ENCODE measurements around the gene MICAL1.
A peak's percentile ranks its signal among the peaks of the same experiment; 100 is the strongest.

MICAL1 gene

DNA sequence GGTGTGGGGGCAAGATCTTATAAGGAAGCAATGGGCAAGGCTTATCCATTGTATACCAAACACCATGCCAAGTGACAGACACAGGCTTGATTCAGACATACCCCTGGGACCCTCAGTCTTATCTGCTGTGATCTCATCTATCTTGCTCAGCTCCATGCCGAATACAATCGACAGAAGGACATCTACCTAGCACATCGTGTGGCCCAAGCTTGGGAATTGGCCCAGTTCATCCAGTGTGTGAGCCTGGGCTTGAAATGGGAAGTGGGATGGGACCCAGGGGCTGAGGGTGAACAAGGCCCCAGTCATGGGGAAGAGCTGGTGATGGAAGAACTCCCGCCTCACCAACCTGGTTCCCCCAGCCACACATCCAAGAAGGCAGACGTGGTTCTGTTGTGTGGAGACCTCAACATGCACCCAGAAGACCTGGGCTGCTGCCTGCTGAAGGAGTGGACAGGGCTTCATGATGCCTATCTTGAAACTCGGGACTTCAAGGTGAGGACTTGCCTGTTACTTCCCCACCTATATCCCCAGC is 13.1 kb downstream of the MICAL1 start:
- TF ChIP-seq YY1 (IDR thresholded peaks at IDR 0.05; ENCODE audit: low read depth) (no peak), RAD21 (IDR thresholded peaks at IDR 0.05; ENCODE audit: low read depth) (no peak)

DNA sequence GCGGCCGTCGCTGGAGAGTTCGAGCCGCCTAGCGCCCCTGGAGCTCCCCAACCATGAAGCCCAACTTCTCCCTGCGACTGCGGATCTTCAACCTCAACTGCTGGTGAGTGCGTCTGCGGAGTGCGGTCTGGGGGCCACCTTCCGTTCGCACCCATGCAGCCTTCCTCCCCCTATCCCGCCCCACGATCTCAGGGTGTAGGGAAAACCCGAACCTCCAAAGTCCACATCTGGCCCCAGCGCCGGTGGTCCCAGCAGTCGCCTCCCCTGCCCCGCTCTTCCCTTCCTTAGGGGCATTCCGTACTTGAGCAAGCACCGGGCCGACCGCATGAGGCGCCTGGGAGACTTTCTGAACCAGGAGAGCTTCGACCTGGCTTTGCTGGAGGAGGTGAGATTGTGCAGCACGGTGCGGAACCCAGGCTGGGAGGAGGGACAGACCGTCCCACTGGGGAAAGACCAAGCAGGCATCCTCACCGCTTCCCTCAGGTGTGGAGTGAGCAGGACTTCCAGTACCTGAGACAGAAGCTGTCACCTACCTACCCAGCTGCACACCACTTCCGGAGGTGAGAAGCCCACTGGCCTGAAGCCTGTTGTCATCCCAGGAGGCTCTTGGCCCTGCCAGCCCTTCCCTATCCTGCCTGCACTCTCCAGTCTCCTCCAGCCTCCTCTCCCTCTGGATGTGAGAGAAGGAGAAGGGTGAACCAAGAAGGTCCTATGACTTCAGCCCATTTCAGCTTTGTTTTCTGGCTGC is 14.3 kb downstream of the MICAL1 start:
- TF ChIP-seq ZBTB7A (IDR thresholded peaks at IDR 0.05; ENCODE audit: low read depth), result no peak
- TF ChIP-seq MAX (IDR thresholded peaks at IDR 0.05), result peak; percentile 7; the same call in 1 of the 2 replicates

- peak; percentile 82 for TF ChIP-seq YY1 (IDR thresholded peaks at IDR 0.05; ENCODE audit: low read depth)
- TF ChIP-seq ZBTB7A (IDR thresholded peaks at IDR 0.05; ENCODE audit: low read depth), result peak; percentile 44; the same call in 1 of the 2 replicates
- TF ChIP-seq EGR1 (IDR thresholded peaks at IDR 0.05), result peak; percentile 51
- TF ChIP-seq TCF12 (IDR thresholded peaks at IDR 0.05; ENCODE audit: low read depth), result no peak; the same call in 1 of the 2 replicates
- TF ChIP-seq EP300 (IDR thresholded peaks at IDR 0.05; ENCODE audit: borderline replicate concordance), result no peak
- TF ChIP-seq FOXM1 (IDR thresholded peaks at IDR 0.05; ENCODE audit: borderline replicate concordance, low read depth), result no peak
- TF ChIP-seq TAF1 (IDR thresholded peaks at IDR 0.05; ENCODE audit: low read depth), result peak; percentile 45; the same call in 1 of the 2 replicates
- TF ChIP-seq USF1 (IDR thresholded peaks at IDR 0.05), result no peak
- peak; percentile 92 for TF ChIP-seq MAX (IDR thresholded peaks at IDR 0.05)
- TF ChIP-seq TEAD4 (IDR thresholded peaks at IDR 0.05), result no peak
- TF ChIP-seq CEBPB (IDR thresholded peaks at IDR 0.05), result no peak
- TF ChIP-seq NFIC (IDR thresholded peaks at IDR 0.05), result 0 out of 2 replicates have a peak, but pooled peaks have one; percentile 17
- peak; percentile 17; the same call in 1 of the 2 replicates for TF ChIP-seq CREB1 (IDR thresholded peaks at IDR 0.05; ENCODE audit: low read depth)
- 0 out of 2 replicates have a peak, but pooled peaks have one; percentile 1 for TF ChIP-seq RAD21 (IDR thresholded peaks at IDR 0.05; ENCODE audit: low read depth)
- TF ChIP-seq, protein P1, sequence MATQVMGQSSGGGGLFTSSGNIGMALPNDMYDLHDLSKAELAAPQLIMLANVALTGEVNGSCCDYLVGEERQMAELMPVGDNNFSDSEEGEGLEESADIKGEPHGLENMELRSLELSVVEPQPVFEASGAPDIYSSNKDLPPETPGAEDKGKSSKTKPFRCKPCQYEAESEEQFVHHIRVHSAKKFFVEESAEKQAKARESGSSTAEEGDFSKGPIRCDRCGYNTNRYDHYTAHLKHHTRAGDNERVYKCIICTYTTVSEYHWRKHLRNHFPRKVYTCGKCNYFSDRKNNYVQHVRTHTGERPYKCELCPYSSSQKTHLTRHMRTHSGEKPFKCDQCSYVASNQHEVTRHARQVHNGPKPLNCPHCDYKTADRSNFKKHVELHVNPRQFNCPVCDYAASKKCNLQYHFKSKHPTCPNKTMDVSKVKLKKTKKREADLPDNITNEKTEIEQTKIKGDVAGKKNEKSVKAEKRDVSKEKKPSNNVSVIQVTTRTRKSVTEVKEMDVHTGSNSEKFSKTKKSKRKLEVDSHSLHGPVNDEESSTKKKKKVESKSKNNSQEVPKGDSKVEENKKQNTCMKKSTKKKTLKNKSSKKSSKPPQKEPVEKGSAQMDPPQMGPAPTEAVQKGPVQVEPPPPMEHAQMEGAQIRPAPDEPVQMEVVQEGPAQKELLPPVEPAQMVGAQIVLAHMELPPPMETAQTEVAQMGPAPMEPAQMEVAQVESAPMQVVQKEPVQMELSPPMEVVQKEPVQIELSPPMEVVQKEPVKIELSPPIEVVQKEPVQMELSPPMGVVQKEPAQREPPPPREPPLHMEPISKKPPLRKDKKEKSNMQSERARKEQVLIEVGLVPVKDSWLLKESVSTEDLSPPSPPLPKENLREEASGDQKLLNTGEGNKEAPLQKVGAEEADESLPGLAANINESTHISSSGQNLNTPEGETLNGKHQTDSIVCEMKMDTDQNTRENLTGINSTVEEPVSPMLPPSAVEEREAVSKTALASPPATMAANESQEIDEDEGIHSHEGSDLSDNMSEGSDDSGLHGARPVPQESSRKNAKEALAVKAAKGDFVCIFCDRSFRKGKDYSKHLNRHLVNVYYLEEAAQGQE (IDR thresholded peaks at IDR 0.05; ENCODE audit: low read depth), result no peak
Measured at GRCh38 chr6:109440331-109441068, 15.1 kb downstream of the MICAL1 start, which contains the start of the genes PPIL6 and SMPD2. PPIL6 (minus strand) TSS chr6:109440628; CDS start chr6:109440590, 38 bp downstream. SMPD2 (plus strand) TSS chr6:109440724; CDS start chr6:109441122, 398 bp downstream.

DNA sequence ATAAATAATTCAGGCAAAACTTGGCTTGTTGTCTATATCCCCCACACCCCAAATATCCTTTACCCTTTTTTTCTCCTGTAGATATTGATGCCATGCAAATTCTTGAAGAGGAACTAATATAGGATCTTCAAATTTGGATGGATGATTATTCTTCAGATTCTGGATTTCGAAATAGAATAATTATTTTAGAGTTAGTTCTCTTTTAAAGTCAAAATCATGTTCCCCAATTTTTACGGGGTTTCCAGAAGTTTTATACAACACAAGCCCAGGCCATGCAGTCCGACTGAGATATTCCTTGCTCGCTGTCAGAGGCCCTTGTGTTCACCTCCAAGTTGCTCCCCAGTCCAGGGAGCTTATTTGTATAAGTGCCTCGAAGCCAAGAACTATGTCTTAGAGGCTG is 19.5 kb downstream of the MICAL1 start:
- TF ChIP-seq CEBPB (IDR thresholded peaks at IDR 0.05) (no peak), CREB1 (IDR thresholded peaks at IDR 0.05; ENCODE audit: low read depth) (no peak), EP300 (IDR thresholded peaks at IDR 0.05; ENCODE audit: borderline replicate concordance) (no peak), TEAD4 (IDR thresholded peaks at IDR 0.05) (no peak), RAD21 (IDR thresholded peaks at IDR 0.05; ENCODE audit: low read depth) (no peak), ZBTB7A (IDR thresholded peaks at IDR 0.05; ENCODE audit: low read depth) (no peak)
- TF ChIP-seq, protein P1 (IDR thresholded peaks at IDR 0.05; ENCODE audit: low read depth), result no peak

- TF ChIP-seq CREB1 (IDR thresholded peaks at IDR 0.05; ENCODE audit: low read depth), result no peak
Measured at GRCh38 chr6:109434456-109434855, 21.1 kb downstream of the MICAL1 start.

DNA sequence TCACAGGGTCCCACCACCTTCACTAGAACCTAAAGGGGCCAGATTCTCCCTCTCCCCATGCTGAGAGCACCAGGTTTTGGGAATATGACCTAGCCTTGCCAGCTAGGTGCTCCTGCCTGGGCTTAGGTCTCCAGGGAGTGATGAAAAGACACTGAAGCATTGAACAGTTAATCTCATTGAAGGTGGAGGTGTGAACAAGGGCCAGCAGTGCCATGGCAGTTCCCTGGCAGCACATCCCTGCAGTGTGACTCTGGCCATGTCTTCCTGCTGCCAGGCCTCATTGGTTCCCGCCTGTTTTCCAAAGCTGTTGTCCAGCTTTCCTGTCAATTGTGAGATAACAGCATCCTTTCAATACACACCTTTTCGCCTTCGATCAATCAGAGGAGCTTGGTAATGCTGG is 26.1 kb downstream of the MICAL1 start:
- no peak for TF ChIP-seq NFIC (IDR thresholded peaks at IDR 0.05)
- no peak for TF ChIP-seq TCF12 (IDR thresholded peaks at IDR 0.05; ENCODE audit: low read depth)
- no peak for TF ChIP-seq EP300 (IDR thresholded peaks at IDR 0.05; ENCODE audit: borderline replicate concordance)
- no peak for TF ChIP-seq FOXM1 (IDR thresholded peaks at IDR 0.05; ENCODE audit: borderline replicate concordance, low read depth)
- no peak for TF ChIP-seq RAD21 (IDR thresholded peaks at IDR 0.05; ENCODE audit: low read depth)
- TF ChIP-seq, protein P1 (IDR thresholded peaks at IDR 0.05; ENCODE audit: low read depth), result no peak
- TF ChIP-seq TEAD4 (IDR thresholded peaks at IDR 0.05), result no peak
- TF ChIP-seq CEBPB (IDR thresholded peaks at IDR 0.05), result no peak
- no peak for TF ChIP-seq TAF1 (IDR thresholded peaks at IDR 0.05; ENCODE audit: low read depth)
- no peak for TF ChIP-seq ZBTB7A (IDR thresholded peaks at IDR 0.05; ENCODE audit: low read depth)
- no peak for TF ChIP-seq MAX (IDR thresholded peaks at IDR 0.05)
- no peak for TF ChIP-seq CREB1 (IDR thresholded peaks at IDR 0.05; ENCODE audit: low read depth)
- TF ChIP-seq USF1 (IDR thresholded peaks at IDR 0.05), result no peak
- no peak for TF ChIP-seq YY1 (IDR thresholded peaks at IDR 0.05; ENCODE audit: low read depth)

Measured in Ishikawa (cell line).